NT2/D1 (cell line): Measurements from ENCODE around the gene TCTA.

Experiments
- SUZ12 ChIP-seq: IDR thresholded peaks from 2 replicates; pipeline ENCODE4 v1.6.1; 2011; ENCODE audit not compliant: insufficient read length, insufficient read depth; ENCODE audit errors: extremely low read depth
- YY1 ChIP-seq: IDR thresholded peaks from 2 replicates; pipeline ENCODE4 v1.6.1; 2011; ENCODE audit not compliant: insufficient read length, insufficient read depth
- ZNF274 ChIP-seq: IDR thresholded peaks from 2 replicates; pipeline ENCODE4 v1.6.1; 2011; ENCODE audit warnings: mild to moderate bottlenecking, low read depth, low read length

- TF ChIP-seq ZNF274 (no peak), SUZ12 (no peak), YY1 (no peak)
Measured at GRCh38 chr3:49410066-49410845, 2.0 kb upstream of the TCTA start.
